HG03025 (cell line): ENCODE measurements around the gene MAU2.

Experiments
- ATAC-seq: cut with Tn5 transposase; IDR thresholded peaks from one replicate; pipeline ENCODE4 v1.9.1; 2021; ENCODE audit warnings: mild to moderate bottlenecking, moderate library complexity; ENCODE audit not compliant: unreplicated experiment, low FRiP score

Gene MAU2

GRCh38 chr19:19407633-19407930 lies 87.0 kb downstream of the MAU2 start:
- no peak for ATAC-seq
